Measurements from ENCODE around the gene CA9. TPM values are rescaled to one million over a fixed set of nuclear protein-coding genes. Genes with fewer than 3 reads are reported as not detected.

The CA9 gene
- total RNA-seq, 8 experiments from 2014 or later = 0.60 to 1.8 (median 0.87) TPM; not detected in 5

GRCh38 chr9:35691334-35691650 lies 17.6 kb downstream of the CA9 start:
- WGBS, 10 experiments = 30 to 100% (median 56%) methylated on average over 1 to 4 of the region's 10 CpGs; no CpG with 5 or more reads in 7 of the 10 experiments
- Histone ChIP-seq H3K27ac (no peak overlapping the region), H3K4me1 (replicated peaks in 1 of 2) (peaks cover 0 to 18% of the 10 kb centered on the region in 2 donors), H3K4me3 (peak overlapping the region in 4 of 5 donors; percentile 29 to 45 (median 41))
- in situ Hi-C loops (cut with MboI; ENCODE audit: low pct_unique_long_range_greater_than_20kb in 2 of 9, low sequenced_read_pairs in 9 of 9, unreplicated experiment in 9 of 9) = no loop called here
- peak in 1 of 8 experiments; percentile 13 for ATAC-seq (replicated peaks in 6 of 8)

- Histone ChIP-seq H3K4me1 (replicated peaks in 1 of 2) (peaks cover 0 to 18% of the 10 kb centered on the region in 2 donors), H3K4me3 (no peak overlapping the region), H3K27ac (no peak overlapping the region)
- in situ Hi-C loops (cut with MboI; ENCODE audit: low pct_unique_long_range_greater_than_20kb in 2 of 9, low sequenced_read_pairs in 9 of 9, unreplicated experiment in 9 of 9) = no loop called here
- ATAC-seq (replicated peaks in 6 of 8) = no peak
- 50 to 93% (median 74%) methylated on average over 2 to 11 of the region's 13 CpGs; no CpG with 5 or more reads in 1 of the 10 experiments for WGBS, 10 experiments
Observed at GRCh38 chr9:35691757-35692301, 18.1 kb downstream of the CA9 start.

- ATAC-seq (replicated peaks in 6 of 8) = peak in 1 of 8 experiments; percentile 5
- Histone ChIP-seq H3K4me1 (replicated peaks in 1 of 2) (peaks cover 0 to 3% of the 10 kb centered on the region in 2 donors), H3K27ac (no peak overlapping the region), H3K4me3 (no peak overlapping the region)
- in situ Hi-C loops (cut with MboI; ENCODE audit: low pct_unique_long_range_greater_than_20kb in 2 of 9, low sequenced_read_pairs in 9 of 9, unreplicated experiment in 9 of 9) = no loop called here
- WGBS, 10 experiments = 90 to 100% (median 100%) methylated on average over 1 to 2 of the region's 3 CpGs; no CpG with 5 or more reads in 4 of the 10 experiments
Observed at GRCh38 chr9:35695943-35696401, 22.2 kb downstream of the CA9 start.

- H3K27ac ChIP-seq = no peak overlapping the region
- in situ Hi-C loops (cut with MboI; ENCODE audit: low pct_unique_long_range_greater_than_20kb in 2 of 9, low sequenced_read_pairs in 9 of 9, unreplicated experiment in 9 of 9) = no loop called here
- no peaks in the 10 kb centered on the region for H3K4me1 ChIP-seq (replicated peaks in 1 of 2)
- no peak overlapping the region for H3K4me3 ChIP-seq
- WGBS, 10 experiments = 10 to 62% (median 41%) methylated on average over 2 to 8 of the region's 9 CpGs; no CpG with 5 or more reads in 2 of the 10 experiments
- peak; percentile 67 to 85 (median 76) for ATAC-seq (replicated peaks in 6 of 8)
Observed at GRCh38 chr9:35696520-35697215, 22.9 kb downstream of the CA9 start.

- WGBS, 10 experiments = 60 to 100% (median 82%) methylated on average over 2 to 5 of the region's 14 CpGs; no CpG with 5 or more reads in 6 of the 10 experiments
- Histone ChIP-seq H3K27ac (no peak overlapping the region), H3K4me1 (replicated peaks in 1 of 2) (no peaks in the 10 kb centered on the region), H3K4me3 (no peak overlapping the region)
- ATAC-seq (replicated peaks in 6 of 8) = peak in 3 of 8 experiments; percentile 13 to 35 (median 22)
- in situ Hi-C loops (cut with MboI; ENCODE audit: low pct_unique_long_range_greater_than_20kb in 2 of 9, low sequenced_read_pairs in 9 of 9, unreplicated experiment in 9 of 9) = no loop called here
Observed at GRCh38 chr9:35697486-35697885, 23.8 kb downstream of the CA9 start.

- H3K4me3 ChIP-seq = no peak overlapping the region
- no peak for ATAC-seq (replicated peaks in 6 of 8)
- in situ Hi-C loops (cut with MboI; ENCODE audit: low pct_unique_long_range_greater_than_20kb in 2 of 9, low sequenced_read_pairs in 9 of 9, unreplicated experiment in 9 of 9) = no loop called here
- no peaks in the 10 kb centered on the region for H3K4me1 ChIP-seq (replicated peaks in 1 of 2)
- WGBS, 10 experiments = 83 to 100% (median 96%) methylated on average over 1 to 4 of the region's 5 CpGs; no CpG with 5 or more reads in 4 of the 10 experiments
- no peak overlapping the region for H3K27ac ChIP-seq
Observed at GRCh38 chr9:35698231-35698630, 24.5 kb downstream of the CA9 start.

- Histone ChIP-seq H3K27ac (no peak overlapping the region), H3K4me1 (replicated peaks in 1 of 2) (no peaks in the 10 kb centered on the region), H3K4me3 (no peak overlapping the region)
- WGBS, 10 experiments = 69 to 100% (median 96%) methylated on average over 1 to 6 of the region's 11 CpGs; no CpG with 5 or more reads in 3 of the 10 experiments
- no peak for ATAC-seq (replicated peaks in 6 of 8)
- in situ Hi-C loops (cut with MboI; ENCODE audit: low pct_unique_long_range_greater_than_20kb in 2 of 9, low sequenced_read_pairs in 9 of 9, unreplicated experiment in 9 of 9) = no loop called here
Observed at GRCh38 chr9:35700031-35700430, 26.3 kb downstream of the CA9 start.

GRCh38 chr9:35700942-35701341 lies 27.2 kb downstream of the CA9 start:
- Histone ChIP-seq H3K4me3 (no peak overlapping the region), H3K27ac (no peak overlapping the region), H3K4me1 (replicated peaks in 1 of 2) (no peaks in the 10 kb centered on the region)
- no peak for ATAC-seq (replicated peaks in 6 of 8)
- in situ Hi-C loops (cut with MboI; ENCODE audit: low pct_unique_long_range_greater_than_20kb in 2 of 9, low sequenced_read_pairs in 9 of 9, unreplicated experiment in 9 of 9) = no loop called here

GRCh38 chr9:35702696-35703095 lies 29.0 kb downstream of the CA9 start:
- in situ Hi-C loops (cut with MboI; ENCODE audit: low pct_unique_long_range_greater_than_20kb in 2 of 9, low sequenced_read_pairs in 9 of 9, unreplicated experiment in 9 of 9) = no loop called here
- 100% methylated on average over 1 to 4 of the region's 7 CpGs; no CpG with 5 or more reads in 4 of the 10 experiments for whole genome bisulfite sequencing, 10 experiments
- Histone ChIP-seq H3K4me1 (replicated peaks in 1 of 2) (no peaks in the 10 kb centered on the region), H3K27ac (no peak overlapping the region), H3K4me3 (no peak overlapping the region)
- no peak for ATAC-seq (replicated peaks in 6 of 8)

GRCh38 chr9:35703906-35704672 lies 30.4 kb downstream of the CA9 start:
- Histone ChIP-seq H3K27ac (no peak overlapping the region), H3K4me1 (replicated peaks in 1 of 2) (no peaks in the 10 kb centered on the region), H3K4me3 (no peak overlapping the region)
- WGBS, 10 experiments = 80 to 100% (median 100%) methylated on average over 1 to 17 of the region's 26 CpGs; no CpG with 5 or more reads in 3 of the 10 experiments
- ATAC-seq (replicated peaks in 6 of 8) = no peak
- in situ Hi-C loops (cut with MboI; ENCODE audit: low pct_unique_long_range_greater_than_20kb in 2 of 9, low sequenced_read_pairs in 9 of 9, unreplicated experiment in 9 of 9) = no loop called here

- WGBS, 10 experiments = 80 to 88% (median 83%) methylated on average over 1 to 3 of the region's 8 CpGs; no CpG with 5 or more reads in 7 of the 10 experiments
- no peaks in the 10 kb centered on the region for H3K4me1 ChIP-seq (replicated peaks in 1 of 2)
- no peak for ATAC-seq (replicated peaks in 6 of 8)
- H3K4me3 ChIP-seq = no peak overlapping the region
- H3K27ac ChIP-seq = no peak overlapping the region
- in situ Hi-C loops (cut with MboI; ENCODE audit: low pct_unique_long_range_greater_than_20kb in 2 of 9, low sequenced_read_pairs in 9 of 9, unreplicated experiment in 9 of 9) = no loop called here
Observed at GRCh38 chr9:35705372-35705771, 31.6 kb downstream of the CA9 start.

GRCh38 chr9:35705836-35706430 lies 32.2 kb downstream of the CA9 start:
- in situ Hi-C loops (cut with MboI; ENCODE audit: low pct_unique_long_range_greater_than_20kb in 2 of 9, low sequenced_read_pairs in 9 of 9, unreplicated experiment in 9 of 9) = no loop called here
- Histone ChIP-seq H3K27ac (no peak overlapping the region), H3K4me3 (no peak overlapping the region), H3K4me1 (replicated peaks in 1 of 2) (no peaks in the 10 kb centered on the region)
- 80 to 100% (median 80%) methylated on average over 1 to 2 of the region's 7 CpGs; no CpG with 5 or more reads in 6 of the 10 experiments for WGBS, 10 experiments
- ATAC-seq (replicated peaks in 6 of 8) = no peak

GRCh38 chr9:35706951-35707350 lies 33.2 kb downstream of the CA9 start:
- ATAC-seq (replicated peaks in 6 of 8) = no peak
- Histone ChIP-seq H3K4me3 (no peak overlapping the region), H3K27ac (no peak overlapping the region), H3K4me1 (replicated peaks in 1 of 2) (no peaks in the 10 kb centered on the region)
- in situ Hi-C loops (cut with MboI; ENCODE audit: low pct_unique_long_range_greater_than_20kb in 2 of 9, low sequenced_read_pairs in 9 of 9, unreplicated experiment in 9 of 9) = no loop called here
- WGBS, 10 experiments = 80 to 100% (median 80%) methylated on average over 1 to 10 of the region's 10 CpGs; no CpG with 5 or more reads in 7 of the 10 experiments
